Activated CD8-positive, alpha-beta memory T cell treated with anti-CD3 and anti-CD28 coated beads, Interleukin-2, amount 50 U/mL, for 48 hours (primary cell): Measurements from ENCODE around the gene TMEM255B.
"Not testable (repeated sequence)": the region's sequence is repeated elsewhere in the genome, so short reads cannot be mapped to it uniquely, and the experiment has no call there.

Experiments
- DNase-seq: peaks from one replicate; pipeline ENCODE4 v3.0.0-alpha.2; 2020

TMEM255B gene

DNA sequence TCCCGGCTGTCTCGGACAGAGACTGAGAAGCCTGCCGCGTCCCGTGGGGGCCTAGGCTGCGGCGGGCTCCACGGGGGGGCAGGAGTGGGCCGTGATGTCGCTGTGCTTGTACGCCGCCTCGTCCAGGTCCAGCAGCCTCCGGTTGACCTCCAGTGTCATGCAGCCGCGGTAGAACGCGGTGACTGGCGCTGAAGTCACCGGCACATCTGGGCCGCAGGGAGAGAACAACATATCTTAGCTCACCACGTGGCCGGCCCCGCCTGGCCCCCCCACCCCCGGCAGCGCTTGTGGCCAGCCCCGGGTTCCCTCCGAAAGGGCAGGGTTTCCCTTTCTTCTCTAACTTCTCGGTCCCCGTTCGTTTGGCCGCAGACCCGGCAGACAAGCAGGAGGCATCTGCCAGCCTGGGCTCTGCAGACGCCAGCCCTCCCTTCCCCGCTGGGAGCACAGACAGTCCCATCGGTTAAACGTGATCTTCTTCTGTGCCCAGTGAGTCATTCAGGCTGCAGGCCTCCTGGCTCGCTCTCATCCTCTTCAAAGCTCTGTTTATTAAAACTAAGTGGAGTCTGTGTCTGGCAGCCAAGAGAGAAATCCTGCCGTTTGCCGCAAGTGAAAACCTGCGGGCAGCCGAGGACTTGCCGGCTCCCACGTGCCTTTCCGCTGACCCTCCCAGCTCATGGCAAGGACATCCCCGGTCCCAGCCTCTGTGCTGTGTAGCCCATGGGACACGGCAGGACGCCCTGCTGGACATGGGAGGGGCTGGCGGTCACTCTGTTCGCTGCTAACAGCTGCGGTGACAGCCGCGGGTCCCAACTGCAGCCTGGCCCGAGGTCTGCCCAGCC is 62.0 kb downstream of the TMEM255B start:
- no peak for DNase-seq

GRCh38 chr13:113821847-113822246 is 62.8 kb downstream of the TMEM255B start:
- DNase-seq: no peak

DNA sequence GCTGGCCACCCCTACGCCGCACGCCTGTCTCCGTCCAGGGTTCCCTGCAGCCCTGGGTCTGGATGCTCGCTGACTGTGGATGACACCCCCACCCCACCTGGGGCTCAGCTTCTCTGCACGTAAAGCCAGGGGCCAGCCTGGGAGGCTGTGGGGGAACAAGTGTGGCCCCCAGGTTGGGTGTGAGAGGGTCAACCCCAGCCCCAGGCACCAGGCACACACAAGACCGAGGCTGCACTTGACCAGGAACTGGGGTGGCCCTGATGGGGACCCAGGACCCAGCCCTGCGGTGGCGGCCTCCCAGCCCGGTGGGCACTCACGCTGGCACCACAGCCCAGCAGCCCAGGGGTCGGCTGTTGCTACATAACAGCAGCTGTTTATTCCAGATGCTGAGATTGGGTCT is 63.2 kb downstream of the TMEM255B start:
- no peak for DNase-seq

- no peak for DNase-seq
Measured at GRCh38 chr13:113822956-113823744, 64.1 kb downstream of the TMEM255B start.

DNA sequence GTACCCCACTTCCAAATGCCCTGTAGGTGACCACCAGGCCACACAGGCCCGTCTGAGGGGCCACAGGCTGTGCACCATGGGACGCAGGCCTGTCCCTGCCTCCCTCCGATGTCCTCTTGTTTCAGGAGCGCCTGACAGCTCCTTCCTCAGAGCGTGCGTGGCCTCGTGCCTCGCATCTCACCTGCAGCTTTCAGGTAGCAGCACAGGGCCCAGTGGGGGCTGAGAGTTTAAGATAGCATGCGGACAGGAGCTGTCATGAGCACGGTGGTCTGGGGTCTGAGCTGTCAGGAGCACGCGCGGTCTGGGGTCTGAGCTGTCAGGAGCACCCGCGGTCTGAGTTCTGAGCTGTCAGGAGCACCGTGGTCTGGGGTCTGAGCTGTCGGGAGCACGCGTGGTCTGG is 64.7 kb downstream of the TMEM255B start:
- no peak for DNase-seq

DNA sequence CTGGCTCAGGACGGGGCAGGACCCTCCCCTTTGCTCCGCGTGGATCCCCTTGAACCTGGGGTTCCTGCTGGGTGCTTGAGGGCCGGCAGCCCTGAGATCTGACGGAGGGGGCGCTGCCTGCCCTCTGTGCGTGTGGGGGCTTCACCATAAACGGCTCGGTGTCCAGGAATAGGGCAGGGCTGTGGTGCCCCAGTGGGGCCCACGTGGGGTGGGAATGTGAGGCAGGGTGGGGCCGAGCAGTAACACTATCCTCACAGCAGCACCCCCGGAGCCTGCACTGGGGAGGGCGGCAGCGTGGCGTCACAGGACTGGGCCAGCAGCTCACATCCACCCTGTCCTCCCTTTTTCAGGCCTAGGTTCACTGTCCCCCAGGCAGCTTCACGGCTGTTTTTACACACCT is 66.8 kb downstream of the TMEM255B start:
- no peak for DNase-seq

DNA sequence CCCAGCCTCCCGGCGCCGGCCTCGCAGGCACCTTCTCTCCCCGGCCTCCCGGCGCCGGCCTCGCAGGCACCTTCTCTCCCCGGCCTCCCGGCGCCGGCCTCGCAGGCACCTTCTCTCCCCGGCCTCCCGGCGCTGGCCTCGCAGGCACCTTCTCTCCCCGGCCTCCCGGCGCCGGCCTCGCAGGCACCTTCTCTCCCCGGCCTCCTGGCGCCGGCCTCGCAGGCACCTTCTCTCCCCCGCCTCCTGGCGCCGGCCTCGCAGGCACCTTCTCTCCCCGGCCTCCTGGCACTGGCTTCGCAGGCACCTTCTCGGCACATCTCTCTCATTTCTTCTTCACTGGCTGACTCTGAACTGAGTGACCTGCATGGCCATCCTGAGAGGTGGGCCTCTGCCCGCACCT is 67.4 kb downstream of the TMEM255B start:
- DNase-seq: not testable (repeated sequence)

- no peak for DNase-seq
Measured at GRCh38 chr13:113827021-113827420, 68.0 kb downstream of the TMEM255B start.

DNA sequence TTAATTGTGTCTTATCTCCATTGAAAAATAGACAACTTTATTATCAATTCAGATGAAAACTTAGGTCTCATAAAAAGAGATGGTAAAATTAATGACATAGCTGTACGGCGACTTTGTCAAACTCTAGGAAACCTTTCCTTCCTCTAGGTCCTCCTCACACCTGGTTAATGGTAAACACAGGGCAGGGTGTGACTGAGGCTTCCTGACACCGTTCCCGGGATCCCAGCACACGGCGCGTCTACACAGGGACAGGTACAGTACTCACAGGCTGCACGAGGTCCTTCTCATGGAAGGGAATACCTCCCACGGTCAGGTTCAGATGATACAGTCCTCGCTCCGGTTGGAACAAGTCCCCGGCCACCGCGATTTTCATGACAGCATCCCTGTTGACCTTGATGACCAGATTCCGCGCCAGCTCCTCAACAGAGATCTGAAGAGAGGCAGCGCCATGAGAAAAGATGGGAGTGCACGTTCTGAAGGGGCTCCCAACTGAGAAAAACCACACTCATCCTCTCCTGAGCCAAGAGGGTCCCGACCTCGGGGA is 69.3 kb downstream of the TMEM255B start:
- DNase-seq: no peak

DNA sequence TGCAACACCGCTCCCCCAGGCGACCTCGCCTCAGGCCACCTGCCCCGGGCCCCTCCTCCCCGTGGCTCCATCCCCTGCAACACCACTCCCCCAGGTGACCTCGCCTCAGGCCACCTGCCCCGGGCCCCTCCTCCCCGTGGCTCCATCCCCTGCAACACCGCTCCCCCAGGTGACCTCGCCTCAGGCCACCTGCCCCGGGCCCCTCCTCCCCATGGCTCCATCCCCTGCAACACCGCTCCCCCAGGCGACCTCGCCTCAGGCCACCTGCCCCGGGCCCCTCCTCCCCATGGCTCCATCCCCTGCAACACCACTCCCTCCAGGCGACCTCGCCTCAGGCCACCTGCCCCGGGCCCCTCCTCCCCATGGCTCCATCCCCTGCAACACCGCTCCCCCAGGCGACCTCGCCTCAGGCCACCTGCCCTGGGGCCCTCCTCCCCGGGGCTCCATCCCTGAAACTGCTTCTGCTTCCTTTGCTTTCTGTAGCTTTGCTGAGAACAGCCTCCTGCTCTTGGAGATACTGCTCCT is 71.5 kb downstream of the TMEM255B start:
- DNase-seq: not testable (repeated sequence)

DNA sequence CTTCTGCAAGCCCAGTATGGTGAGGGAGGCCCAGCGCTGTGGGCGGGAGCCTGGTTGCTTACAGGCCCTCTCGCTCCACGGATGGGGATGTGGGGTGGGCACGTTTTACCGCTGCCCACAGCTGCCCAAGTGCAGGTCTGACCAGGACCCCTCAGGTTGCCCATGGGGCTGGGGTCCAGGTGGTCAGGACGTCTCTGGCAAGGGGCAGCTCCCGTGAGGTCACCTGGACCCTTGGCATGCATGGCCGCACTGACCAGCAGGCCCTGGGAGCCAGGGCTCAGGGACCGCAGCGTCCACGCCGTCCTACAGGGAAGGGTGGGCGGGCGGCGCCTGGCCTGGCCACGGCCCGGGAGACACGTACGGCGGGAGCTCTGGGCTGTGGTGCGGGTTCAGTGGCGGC is 72.0 kb downstream of the TMEM255B start:
- DNase-seq: no peak

GRCh38 chr13:113832205-113832604 is 73.2 kb downstream of the TMEM255B start:
- no peak for DNase-seq

DNA sequence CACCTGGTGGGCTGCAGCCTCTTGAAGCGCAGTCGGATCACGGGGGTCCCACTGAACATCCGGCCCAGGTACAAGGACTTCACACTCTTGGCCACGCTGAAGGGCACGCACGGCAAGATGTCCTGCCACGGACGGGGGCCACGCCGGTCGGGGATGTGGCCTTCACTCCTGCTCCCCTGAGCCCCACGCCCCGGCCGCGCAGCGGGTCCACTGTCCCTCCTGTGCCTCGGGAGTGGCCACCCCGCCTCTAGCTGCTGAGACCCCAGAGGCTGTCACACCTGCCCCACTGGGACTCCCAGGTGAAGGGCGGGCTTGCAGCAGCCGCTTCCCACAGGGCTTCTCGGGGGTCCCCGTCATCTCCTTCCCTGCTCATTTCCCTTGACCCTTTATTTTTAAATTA is 73.6 kb downstream of the TMEM255B start:
- no peak for DNase-seq

- DNase-seq: no peak
Measured at GRCh38 chr13:113833111-113833830, 74.2 kb downstream of the TMEM255B start.

DNA sequence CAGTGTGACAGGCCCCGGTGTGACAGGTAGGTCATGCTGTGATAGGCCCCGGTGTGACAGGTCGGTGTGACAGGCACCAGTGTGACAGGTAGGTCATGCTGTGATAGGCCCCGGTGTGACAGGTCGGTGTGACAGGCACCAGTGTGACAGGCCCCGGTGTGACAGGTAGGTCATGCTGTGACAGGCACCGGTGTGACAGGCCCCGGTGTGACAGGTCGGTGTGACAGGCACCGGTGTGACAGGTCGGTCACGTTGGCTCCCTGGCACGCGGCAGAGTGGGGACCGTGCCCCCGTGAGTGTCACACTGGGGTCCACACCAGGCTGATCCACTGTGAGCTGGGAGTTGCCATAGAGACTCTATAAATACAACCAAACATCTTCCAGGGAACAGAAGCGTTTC is 75.0 kb downstream of the TMEM255B start:
- not testable (repeated sequence) for DNase-seq

GRCh38 chr13:113834496-113835200 is 75.6 kb downstream of the TMEM255B start:
- DNase-seq: no peak

GRCh38 chr13:113835461-113836270 is 76.6 kb downstream of the TMEM255B start:
- DNase-seq: no peak

- no peak for DNase-seq
Measured at GRCh38 chr13:113836768-113837559, 77.9 kb downstream of the TMEM255B start.

GRCh38 chr13:113837560-113838355 is 78.7 kb downstream of the TMEM255B start:
- no peak for DNase-seq
